SK-N-SH (cell line): ENCODE measurements around the gene CACNA2D1. TPM values are rescaled to one million over a fixed set of nuclear protein-coding genes. Genes with fewer than 3 reads are reported as not detected.

ENCODE experiments used
- CTCF ChIA-PET: fragments of 300-600, 350-600 bp; formaldehyde crosslinking; extraction: SDS; loops from one replicate; lab custom pipeline; 2021; lab: Yijun Ruan, JAX
- POLR2A ChIA-PET: fragments of 350-600 bp; sonication (Branson Sonifier 250); formaldehyde crosslinking; extraction: SDS; loops from one replicate; lab custom pipeline; 2020; ENCODE audit warnings: antibody characterized with exemption, inconsistent platforms; lab: Yijun Ruan, JAX
- DNase-seq: peaks from one replicate; pipeline ENCODE4 v3.0.0; 2012
- H2AFZ ChIP-seq: fragments of 200-600 bp; sonication (generic); 2 replicates; pipeline ENCODE4 v1.8.1; 2016; ENCODE audit warnings: antibody characterized with exemption, mild to moderate bottlenecking, low read depth
- H3F3A ChIP-seq: fragments of 200-600 bp; sonication (generic); replicated peaks from 2 replicates; pipeline ENCODE3; 2016; ENCODE audit warnings: antibody characterized with exemption, mild to moderate bottlenecking; ENCODE audit not compliant: insufficient read depth
- H3K27ac ChIP-seq, 2 experiments: fragments of 200-500 bp in 1 of 2; fragments of 200-600 bp in 1 of 2; sonication (Bioruptor generic) in 1 of 2; sonication (generic), shearing (Covaris generic) in 1 of 2; 2 replicates each; pipeline versions ENCODE4 v1.5.1 to v1.6.1; 2014 to 2016; ENCODE audit warnings: low read depth in 2 of 2, inconsistent platforms in 1 of 2, low read length in 1 of 2, mild to moderate bottlenecking in 1 of 2, mixed read lengths in 1 of 2
- H3K27me3 ChIP-seq: fragments of 200-600 bp; sonication (generic), shearing (Covaris generic); 2 replicates; pipeline ENCODE4 v1.6.1; 2016; ENCODE audit warnings: mixed run types; ENCODE audit not compliant: insufficient read depth
- H3K36me3 ChIP-seq, 2 experiments: fragments of 200-500 bp in 1 of 2; fragments of 200-600 bp in 1 of 2; sonication (Bioruptor generic) in 1 of 2; sonication (generic) in 1 of 2; replicated peaks in 1 of 2; 2 replicates each; pipeline versions ENCODE3 to v1.5.1; 2014 to 2016; ENCODE audit warnings: low read length in 1 of 2, mild to moderate bottlenecking in 1 of 2; ENCODE audit not compliant: insufficient read depth in 2 of 2, control insufficient read depth in 1 of 2
- H3K4me1 ChIP-seq, 2 experiments: fragments of 200-500 bp in 1 of 2; fragments of 200-600 bp in 1 of 2; sonication (Bioruptor generic) in 1 of 2; sonication (generic), shearing (Covaris generic) in 1 of 2; 2 replicates each; pipeline versions ENCODE4 v1.5.1 to v1.6.1; 2014 to 2016; ENCODE audit warnings: low read depth in 1 of 2, low read length in 1 of 2, mixed run types in 1 of 2; ENCODE audit not compliant: insufficient read depth in 2 of 2, control insufficient read depth in 1 of 2
- H3K4me2 ChIP-seq: fragments of 200-600 bp; sonication (generic), shearing (Covaris generic); 2 replicates; pipeline ENCODE4 v1.6.1; 2017; ENCODE audit warnings: mixed run types
- H3K4me3 ChIP-seq, 2 experiments: fragments of 200-500 bp in 1 of 2; fragments of 200-600 bp in 1 of 2; sonication (Bioruptor generic) in 1 of 2; sonication (generic), shearing (Covaris generic) in 1 of 2; 2 replicates each; pipeline versions ENCODE4 v1.5.1 to v1.8.1; 2014 to 2016; ENCODE audit warnings: low read depth in 2 of 2, inconsistent platforms in 1 of 2, low read length in 1 of 2, mild to moderate bottlenecking in 1 of 2, mixed read lengths in 1 of 2, moderate library complexity in 1 of 2
- H3K79me2 ChIP-seq: fragments of 200-600 bp; sonication (generic); 2 replicates; pipeline ENCODE4 v1.8.1; 2017; ENCODE audit warnings: mild to moderate bottlenecking; ENCODE audit not compliant: insufficient read depth
- H3K9ac ChIP-seq: fragments of 200-600 bp; sonication (generic); 2 replicates; pipeline ENCODE4 v1.6.1; 2017; ENCODE audit warnings: mixed run types
- H3K9me2 ChIP-seq: fragments of 200-600 bp; sonication (generic); 2 replicates; pipeline ENCODE4 v1.6.1; 2017; ENCODE audit warnings: mixed run types
- H3K9me3 ChIP-seq: fragments of 200-600 bp; sonication (generic); 2 replicates; pipeline ENCODE4 v1.6.1; 2017; ENCODE audit warnings: mixed run types, mild to moderate bottlenecking, moderate library complexity
- H4K20me1 ChIP-seq: fragments of 200-600 bp; sonication (generic); 2 replicates; pipeline ENCODE4 v1.6.1; 2017; ENCODE audit warnings: mild to moderate bottlenecking, mixed run types; ENCODE audit not compliant: insufficient read depth
- CHD2 ChIP-seq: fragments of 150-350 bp; IDR thresholded peaks from 2 replicates; pipeline ENCODE4 v1.6.1; 2018; ENCODE audit warnings: low read length; ENCODE audit not compliant: partially characterized antibody
- EP300 ChIP-seq, 2 experiments: IDR thresholded peaks; 2 replicates each; pipeline versions ENCODE4 v1.4.0 to v1.6.1; 2012; ENCODE audit warnings: borderline replicate concordance in 1 of 2, low read depth in 1 of 2, low read length in 1 of 2
- FOSL2 ChIP-seq: IDR thresholded peaks from 2 replicates; pipeline ENCODE4 v1.4.0; 2012; ENCODE audit warnings: low read depth, mild to moderate bottlenecking, moderate library complexity, borderline replicate concordance
- GATA2 ChIP-seq: sonication (generic); formaldehyde crosslinking; IDR thresholded peaks from 2 replicates; pipeline ENCODE4 v1.5.0; 2020; ENCODE audit warnings: mild to moderate bottlenecking, missing genetic modification reagents
- JUND ChIP-seq: IDR thresholded peaks from 2 replicates; pipeline ENCODE4 v1.4.0; 2012
- MXI1 ChIP-seq: IDR thresholded peaks from 2 replicates; pipeline ENCODE4 v1.6.1; 2012; ENCODE audit warnings: mild to moderate bottlenecking, low read depth, low read length, improper control_type of control experiment
- NFIC ChIP-seq: IDR thresholded peaks from 2 replicates; pipeline ENCODE4 v1.4.0; 2012; ENCODE audit warnings: borderline replicate concordance
- POLR2AphosphoS5 ChIP-seq: IDR thresholded peaks from 2 replicates; pipeline ENCODE4 v1.6.1; 2012; ENCODE audit warnings: low read depth, low read length
- RCOR1 ChIP-seq: fragments of 150-350 bp; IDR thresholded peaks from 2 replicates; pipeline ENCODE4 v1.6.1; 2017; ENCODE audit warnings: antibody characterized with exemption, low read length
- TCF12 ChIP-seq: IDR thresholded peaks from 2 replicates; pipeline ENCODE4 v1.4.0; 2012
- WGBS: methylation state at CpG from one replicate; pipeline ENCODE4 v1.1.6; 2017; ENCODE audit warnings: low lambda C conversion rate; 5-methylcytosine and 5-hydroxymethylcytosine counted together
- polyA plus RNA-seq, 3 experiments: library from polyadenylated mRNA; depleted of rRNA; stranded (reverse); fragments of >200 nt; gene quantifications; 2 replicates each; pipeline ENCODE4 v1.2.3, GENCODE V29; 2012
- TF ChIP-seq, protein P1 (sequence below): fragments of 150-350 bp; IDR thresholded peaks from 2 replicates; pipeline ENCODE4 v1.6.1; 2016; ENCODE audit warnings: mild to moderate bottlenecking, low read depth, low read length
- TF ChIP-seq, protein P2 (sequence below): fragments of 200-600 bp; sonication (generic); IDR thresholded peaks from 2 replicates; pipeline ENCODE4 v1.6.1; 2017; ENCODE audit warnings: antibody characterized with exemption, mild to moderate bottlenecking, moderate library complexity
- TF ChIP-seq, protein P3 (sequence below): IDR thresholded peaks from 2 replicates; pipeline ENCODE4; 2012

CACNA2D1 gene
- polyA plus RNA-seq, 1 of the 3 experiments (the other 2 are of a cell fraction) = 3.4 TPM

DNA sequence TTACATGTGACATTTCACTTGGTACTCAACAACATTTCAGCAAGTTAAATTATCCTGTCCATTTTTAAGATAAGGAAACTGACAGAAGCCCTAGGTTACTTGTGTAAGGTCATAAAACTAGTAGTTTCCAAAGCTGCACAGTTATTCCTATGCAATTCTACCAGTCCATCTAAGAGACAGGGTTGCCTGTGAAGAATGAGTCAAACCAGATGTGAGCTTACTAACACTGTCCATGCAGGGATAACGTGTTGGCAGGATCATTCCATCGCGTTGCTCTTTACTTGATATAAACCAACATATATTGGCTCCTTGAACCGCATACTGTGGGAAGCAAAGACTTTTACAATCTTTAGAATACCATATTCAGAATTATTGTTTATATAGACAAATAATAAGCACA, 392.8 kb downstream of the CACNA2D1 start:
- Histone ChIP-seq H3K4me1 (peaks cover 50 to 52% of the 10 kb centered on the region in 2 experiments), H4K20me1 (no peaks in the 10 kb centered on the region), H3K9me3 (no peaks in the 10 kb centered on the region), H2AFZ (no peak overlapping the region), H3F3A (peaks cover 42% of the 10 kb centered on the region), H3K4me3 (no peak overlapping the region), H3K9me2 (no peaks in the 10 kb centered on the region), H3K27me3 (no peaks in the 10 kb centered on the region), H3K36me3 (no peaks in the 10 kb centered on the region), H3K79me2 (no peaks in the 10 kb centered on the region), H3K4me2 (peak overlapping the region; percentile 59; the same call in 1 of the 2 replicates), H3K27ac (peak overlapping the region; percentile 91 to 97), H3K9ac (peak overlapping the region; percentile 2; the same call in 1 of the 2 replicates)
- TF ChIP-seq NFIC (no peak), TCF12 (peak; percentile 96), CHD2 (peak; percentile 55), MXI1 (no peak), FOSL2 (peak; percentile 21; the same call in 1 of the 2 replicates), JUND (peak; percentile 42), GATA2 (CRISPR knock-in tag) (no peak), POLR2AphosphoS5 (no peak), EP300 (IDR thresholded peaks at IDR 0.05; ENCODE audit: borderline replicate concordance in 1 of 2, low read depth in 1 of 2, low read length in 1 of 2) (0 out of 4 replicates have a peak, but pooled peaks of 1 of the 2 experiments have one; percentile 32), RCOR1 (peak; percentile 60; the same call in 1 of the 2 replicates)
- TF ChIP-seq, protein P1, sequence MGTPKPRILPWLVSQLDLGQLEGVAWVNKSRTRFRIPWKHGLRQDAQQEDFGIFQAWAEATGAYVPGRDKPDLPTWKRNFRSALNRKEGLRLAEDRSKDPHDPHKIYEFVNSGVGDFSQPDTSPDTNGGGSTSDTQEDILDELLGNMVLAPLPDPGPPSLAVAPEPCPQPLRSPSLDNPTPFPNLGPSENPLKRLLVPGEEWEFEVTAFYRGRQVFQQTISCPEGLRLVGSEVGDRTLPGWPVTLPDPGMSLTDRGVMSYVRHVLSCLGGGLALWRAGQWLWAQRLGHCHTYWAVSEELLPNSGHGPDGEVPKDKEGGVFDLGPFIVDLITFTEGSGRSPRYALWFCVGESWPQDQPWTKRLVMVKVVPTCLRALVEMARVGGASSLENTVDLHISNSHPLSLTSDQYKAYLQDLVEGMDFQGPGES = no peak
- TF ChIP-seq, protein P2, sequence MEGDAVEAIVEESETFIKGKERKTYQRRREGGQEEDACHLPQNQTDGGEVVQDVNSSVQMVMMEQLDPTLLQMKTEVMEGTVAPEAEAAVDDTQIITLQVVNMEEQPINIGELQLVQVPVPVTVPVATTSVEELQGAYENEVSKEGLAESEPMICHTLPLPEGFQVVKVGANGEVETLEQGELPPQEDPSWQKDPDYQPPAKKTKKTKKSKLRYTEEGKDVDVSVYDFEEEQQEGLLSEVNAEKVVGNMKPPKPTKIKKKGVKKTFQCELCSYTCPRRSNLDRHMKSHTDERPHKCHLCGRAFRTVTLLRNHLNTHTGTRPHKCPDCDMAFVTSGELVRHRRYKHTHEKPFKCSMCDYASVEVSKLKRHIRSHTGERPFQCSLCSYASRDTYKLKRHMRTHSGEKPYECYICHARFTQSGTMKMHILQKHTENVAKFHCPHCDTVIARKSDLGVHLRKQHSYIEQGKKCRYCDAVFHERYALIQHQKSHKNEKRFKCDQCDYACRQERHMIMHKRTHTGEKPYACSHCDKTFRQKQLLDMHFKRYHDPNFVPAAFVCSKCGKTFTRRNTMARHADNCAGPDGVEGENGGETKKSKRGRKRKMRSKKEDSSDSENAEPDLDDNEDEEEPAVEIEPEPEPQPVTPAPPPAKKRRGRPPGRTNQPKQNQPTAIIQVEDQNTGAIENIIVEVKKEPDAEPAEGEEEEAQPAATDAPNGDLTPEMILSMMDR = no peak
- TF ChIP-seq, protein P3, sequence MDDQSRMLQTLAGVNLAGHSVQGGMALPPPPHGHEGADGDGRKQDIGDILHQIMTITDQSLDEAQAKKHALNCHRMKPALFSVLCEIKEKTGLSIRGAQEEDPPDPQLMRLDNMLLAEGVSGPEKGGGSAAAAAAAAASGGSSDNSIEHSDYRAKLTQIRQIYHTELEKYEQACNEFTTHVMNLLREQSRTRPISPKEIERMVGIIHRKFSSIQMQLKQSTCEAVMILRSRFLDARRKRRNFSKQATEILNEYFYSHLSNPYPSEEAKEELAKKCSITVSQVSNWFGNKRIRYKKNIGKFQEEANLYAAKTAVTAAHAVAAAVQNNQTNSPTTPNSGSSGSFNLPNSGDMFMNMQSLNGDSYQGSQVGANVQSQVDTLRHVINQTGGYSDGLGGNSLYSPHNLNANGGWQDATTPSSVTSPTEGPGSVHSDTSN = peak; percentile 81
- ChIA-PET POLR2A (interaction anchor here (0.5 to 0.9 kb wide), 2 partner anchors 269 to 380 kb away, joined by 3 to 4 read pairs; no protein-coding TSS in a partner anchor), CTCF (interaction anchor here (0.9 to 2.6 kb wide), 7 partner anchors 62 to 672 kb away, joined by 3 to 12 read pairs (median 3); no protein-coding TSS in a partner anchor)
- 8% methylated on average over 4 of the region's 4 CpGs for WGBS
- DNase-seq = peak; percentile 31
